Measurements from ENCODE around the gene STRN.

DNA sequence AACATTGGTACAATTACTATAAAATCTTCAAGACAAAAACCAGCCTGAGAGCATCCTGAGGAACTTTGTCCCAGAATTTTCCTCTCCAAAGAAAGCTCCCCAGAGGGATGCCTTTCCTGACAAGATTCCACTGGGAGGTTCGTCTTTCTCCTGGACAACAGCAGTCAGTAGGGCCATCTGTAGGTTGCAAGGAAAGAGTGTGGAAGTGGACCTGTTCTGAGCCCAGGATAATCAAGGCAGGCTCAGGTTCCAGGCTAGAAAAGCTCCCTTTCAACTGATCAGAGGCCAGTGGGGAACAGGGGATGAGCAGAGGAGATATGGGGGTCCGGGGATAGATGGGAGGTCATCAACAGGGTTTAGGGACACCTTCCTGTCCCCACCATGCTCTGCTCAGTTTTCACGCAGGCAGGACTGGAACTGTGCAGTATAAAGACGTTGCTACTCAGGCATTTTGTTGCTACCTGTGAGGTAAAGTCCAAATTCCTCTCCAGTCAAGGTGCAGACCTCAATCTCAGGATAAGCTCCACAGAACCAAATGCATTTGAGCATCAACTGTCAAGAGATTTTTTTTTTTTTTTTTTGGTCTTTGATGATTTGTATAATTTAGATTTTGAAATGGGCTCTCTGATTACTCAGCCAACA is 126.2 kb downstream of the STRN start:
- TF ChIP-seq EZH2 (IDR thresholded peaks at IDR 0.05; ENCODE audit: borderline replicate concordance, low read length), result no peak
- TF ChIP-seq, protein P1, sequence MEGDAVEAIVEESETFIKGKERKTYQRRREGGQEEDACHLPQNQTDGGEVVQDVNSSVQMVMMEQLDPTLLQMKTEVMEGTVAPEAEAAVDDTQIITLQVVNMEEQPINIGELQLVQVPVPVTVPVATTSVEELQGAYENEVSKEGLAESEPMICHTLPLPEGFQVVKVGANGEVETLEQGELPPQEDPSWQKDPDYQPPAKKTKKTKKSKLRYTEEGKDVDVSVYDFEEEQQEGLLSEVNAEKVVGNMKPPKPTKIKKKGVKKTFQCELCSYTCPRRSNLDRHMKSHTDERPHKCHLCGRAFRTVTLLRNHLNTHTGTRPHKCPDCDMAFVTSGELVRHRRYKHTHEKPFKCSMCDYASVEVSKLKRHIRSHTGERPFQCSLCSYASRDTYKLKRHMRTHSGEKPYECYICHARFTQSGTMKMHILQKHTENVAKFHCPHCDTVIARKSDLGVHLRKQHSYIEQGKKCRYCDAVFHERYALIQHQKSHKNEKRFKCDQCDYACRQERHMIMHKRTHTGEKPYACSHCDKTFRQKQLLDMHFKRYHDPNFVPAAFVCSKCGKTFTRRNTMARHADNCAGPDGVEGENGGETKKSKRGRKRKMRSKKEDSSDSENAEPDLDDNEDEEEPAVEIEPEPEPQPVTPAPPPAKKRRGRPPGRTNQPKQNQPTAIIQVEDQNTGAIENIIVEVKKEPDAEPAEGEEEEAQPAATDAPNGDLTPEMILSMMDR (IDR thresholded peaks at IDR 0.05; ENCODE audit: low read length), result no peak
